GM12878 (cell line): ENCODE measurements around the gene CRIM1. TPM values are rescaled to one million over a fixed set of nuclear protein-coding genes. Genes with fewer than 3 reads are reported as not detected.

Experiments
- ATAC-seq: fragments of 200-7000 bp; cut with Tn5 transposase; 3 replicates; pipeline ENCODE4 v1.9.1; 2020; ENCODE audit warnings: mild to moderate bottlenecking, moderate library complexity
- BruUV-seq: library from RNA; stranded (reverse); fragments of 400-500 nt; replicated peaks from 2 replicates; lab custom pipeline; 2021; lab: Mats Ljungman, UMichigan
- CTCF ChIA-PET: fragments of 300-600 bp; sonication (Branson Sonifier 250); formaldehyde crosslinking; extraction: SDS; loops from one replicate; lab custom pipeline; 2021; ENCODE audit warnings: inconsistent platforms; lab: Yijun Ruan, JAX
- POLR2A ChIA-PET: fragments of 350-600 bp; formaldehyde crosslinking; extraction: SDS; loops from one replicate; lab custom pipeline; 2021; ENCODE audit warnings: inconsistent platforms; lab: Charles Lee
- RAD21 ChIA-PET: fragments of 300-600 bp; sonication (Branson Sonifier 250); formaldehyde crosslinking; loops from one replicate; lab custom pipeline; 2023; ENCODE audit warnings: antibody characterized with exemption; ENCODE audit not compliant: unreplicated experiment; lab: Charles Lee
- SMC1A ChIA-PET: fragments of 300-600 bp; sonication (Branson Sonifier 250); formaldehyde crosslinking; loops from one replicate; lab custom pipeline; 2023; ENCODE audit not compliant: unreplicated experiment, uncharacterized antibody; lab: Charles Lee
- DNase-seq: peaks from one replicate; pipeline ENCODE4 v3.0.0-alpha.2; 2011; ENCODE audit warnings: low read depth, low spot score
- FAIRE-seq: peaks from 3 replicates; lab custom pipeline; 2011; peaks lifted over from hg19 to GRCh38; lab: Jason Lieb, UNC
- H2AFZ ChIP-seq: 2 replicates; pipeline ENCODE4 v1.6.0; 2011; ENCODE audit warnings: low read depth, low read length, control low read depth; ENCODE audit not compliant: control insufficient read depth
- H3K27ac ChIP-seq: 2 replicates; pipeline ENCODE4 v1.5.1; 2011; ENCODE audit warnings: control low read depth; ENCODE audit not compliant: control insufficient read depth, insufficient read depth
- H3K27me3 ChIP-seq, 2 experiments: replicated peaks in 1 of 2; 2 replicates each; pipeline versions ENCODE4 v1.6.0 to v1.6.1; 2011; ENCODE audit warnings: low read length in 1 of 2; ENCODE audit not compliant: control insufficient read depth in 2 of 2, insufficient read depth in 2 of 2
- H3K36me3 ChIP-seq, 2 experiments: 2 replicates each; pipeline ENCODE4 v1.5.1; 2011; ENCODE audit warnings: low read length in 1 of 2; ENCODE audit not compliant: control insufficient read depth in 2 of 2, insufficient read depth in 2 of 2
- H3K4me1 ChIP-seq: 2 replicates; pipeline ENCODE4 v1.6.1; 2011; ENCODE audit warnings: mild to moderate bottlenecking, low read length, moderate library complexity, mixed read lengths; ENCODE audit not compliant: control insufficient read depth, insufficient read depth
- H3K4me2 ChIP-seq: 2 replicates; pipeline ENCODE4 v1.6.0; 2011; ENCODE audit warnings: control low read depth; ENCODE audit not compliant: control insufficient read depth, insufficient read depth
- H3K4me3 ChIP-seq: fragments of 200-600 bp; sonication (generic); 2 replicates; pipeline ENCODE4 v1.5.1; 2016
- H3K79me2 ChIP-seq: 2 replicates; pipeline ENCODE4 v1.6.0; 2011; ENCODE audit warnings: low read length; ENCODE audit not compliant: control insufficient read depth, insufficient read depth
- H3K9ac ChIP-seq: 2 replicates; pipeline ENCODE4 v1.8.0; 2011; ENCODE audit warnings: low read length, control low read depth, mixed read lengths; ENCODE audit not compliant: control insufficient read depth, insufficient read depth
- H3K9me3 ChIP-seq: replicated peaks from 3 replicates; pipeline ENCODE4 v1.5.1; 2011; ENCODE audit warnings: mild to moderate bottlenecking, low read length; ENCODE audit not compliant: control insufficient read depth, insufficient read depth
- H4K20me1 ChIP-seq: 2 replicates; pipeline ENCODE4 v1.6.0; 2011; ENCODE audit not compliant: control insufficient read depth, insufficient read depth
- DPF2 ChIP-seq: fragments of 450-650 bp; IDR thresholded peaks from 2 replicates; pipeline ENCODE4 v1.6.1; 2017; ENCODE audit warnings: mild to moderate bottlenecking
- ZBTB4 ChIP-seq: fragments of 450-650 bp; formaldehyde crosslinking; IDR thresholded peaks from 2 replicates; pipeline ENCODE4 v1.4.0; 2022; ENCODE audit warnings: mild to moderate bottlenecking, moderate library complexity
- WGBS: methylation state at CpG from one replicate; pipeline ENCODE4 v1.1.6; 2016; ENCODE audit warnings: low lambda C conversion rate; ENCODE audit not compliant: insufficient replicate concordance, insufficient coverage; ENCODE audit errors: missing lambda C conversion rate; 5-methylcytosine and 5-hydroxymethylcytosine counted together
- in situ Hi-C: fragments of 300-500 bp; cut with MboI; formaldehyde crosslinking; loops from 9 replicates; pipeline ENCODE4 v1.14.3; 2018; ENCODE audit warnings: mixed read lengths
- intact Hi-C: fragments of 100-400 bp; cut with micrococcal nuclease; formaldehyde crosslinking; loops from one replicate; pipeline ENCODE4 v1.14.2; 2022; ENCODE audit not compliant: unreplicated experiment
- polyA plus RNA-seq, 11 experiments: library from polyadenylated mRNA; depleted of rRNA in 4 of 11; unstranded in 6 of 11; stranded (reverse) in 5 of 11; fragments of >200 nt; fragmentation: Nextera tagmentation in 4 of 11; fragmentation: Illumina TruSeq in 1 of 11; extraction: Ambion mirVana in 4 of 11; extraction: Trizol in 1 of 11; gene quantifications; 1 replicate in 1 of 11; 2 replicates in 10 of 11; pipeline versions ENCODE4 v1.2.1 to v1.2.3, GENCODE V29; 2011 to 2016; ENCODE audit warnings: inconsistent platforms in 2 of 11, missing spikeins in 2 of 11, low read depth in 1 of 11
- total RNA-seq, 4 experiments: library from RNA; depleted of rRNA in 3 of 4; stranded (reverse); fragments of >200 nt in 3 of 4; fragmentation: Illumina TruSeq in 1 of 4; extraction: Trizol in 1 of 4; gene quantifications; 2 replicates each; pipeline versions ENCODE4 v1.2.1 to v1.2.3, GENCODE V29; 2013 to 2021

Gene CRIM1
- total and polyA plus RNA-seq, 10 of the 15 experiments (the other 5 are each of a cell fraction or from before 2014, with no cell fraction given) = 0.42 to 7.4 (median 3.1) TPM

- SMC1A ChIA-PET = interaction anchor here (0.9 kb wide), 1 partner anchor 69 kb away, joined by 3 read pairs; the partner anchor contains the start of gene FEZ2
- in situ Hi-C loops (no loop called here), intact Hi-C loops (no loop called here)
- ATAC-seq (no peak), DNase-seq (no peak), FAIRE-seq (no peak)
- POLR2A ChIA-PET = no interaction called here
- Histone ChIP-seq H3K4me1 (peaks cover 24% of the 10 kb centered on the region), H4K20me1 (no peaks in the 10 kb centered on the region), H3K27me3 (no peaks in the 10 kb centered on the region), H3K4me3 (no peak overlapping the region), H3K79me2 (no peaks in the 10 kb centered on the region), H3K9ac (no peak overlapping the region), H3K36me3 (no peaks in the 10 kb centered on the region), H3K4me2 (peak overlapping the region; percentile 28; the same call in 1 of the 2 replicates), H3K9me3 (no peaks in the 10 kb centered on the region), H2AFZ (no peak overlapping the region; the same call in 1 of the 2 replicates), H3K27ac (no peak overlapping the region)
- 66% methylated on average over 7 of the region's 7 CpGs for WGBS
- RAD21 ChIA-PET = no interaction called here
- no TSS peak for BruUV-seq
- CTCF ChIA-PET = interaction anchor here (0.7 to 1.1 kb wide), 2 partner anchors 176 to 491 kb away, joined by 3 read pairs; no protein-coding TSS in a partner anchor
- TF ChIP-seq DPF2 = 0 out of 2 replicates have a peak, but pooled peaks have one; percentile 6
- TF ChIP-seq ZBTB4 = no peak
These were observed 173.3 kb downstream of the CRIM1 start for GRCh38 chr2:36528766-36529392.
